ENCODE measurements around the gene LIPC.

GRCh38 chr15:58437531-58438105 lies 5.8 kb downstream of the LIPC start:
- TF ChIP-seq CTCF (conservative IDR thresholded peaks at IDR 0.05; ENCODE audit: low read depth, low read length) (no peak), POLR2A (IDR thresholded peaks at IDR 0.05; ENCODE audit: low read depth, low read length) (no peak), BHLHE40 (IDR thresholded peaks at IDR 0.05; ENCODE audit: low read depth, low read length) (no peak), USF2 (IDR thresholded peaks at IDR 0.05; ENCODE audit: low read depth, low read length) (no peak), ELK1 (IDR thresholded peaks at IDR 0.05; ENCODE audit: borderline replicate concordance, low read depth, low read length) (no peak), CEBPB (IDR thresholded peaks at IDR 0.05; ENCODE audit: low read depth, low read length) (no peak), SMC3 (IDR thresholded peaks at IDR 0.05; ENCODE audit: low read depth, low read length) (no peak), RFX5 (IDR thresholded peaks at IDR 0.05; ENCODE audit: low read depth, low read length) (no peak)

All from IMR-90 (cell line).